IPS-11a (cell line): ENCODE data around the gene DOK6.

Source experiments
- H3K4me3 ChIP-seq: one replicate; pipeline ENCODE4 v1.5.1; 2013; ENCODE audit warnings: low read depth, low read length, control low read depth

The DOK6 gene

DNA sequence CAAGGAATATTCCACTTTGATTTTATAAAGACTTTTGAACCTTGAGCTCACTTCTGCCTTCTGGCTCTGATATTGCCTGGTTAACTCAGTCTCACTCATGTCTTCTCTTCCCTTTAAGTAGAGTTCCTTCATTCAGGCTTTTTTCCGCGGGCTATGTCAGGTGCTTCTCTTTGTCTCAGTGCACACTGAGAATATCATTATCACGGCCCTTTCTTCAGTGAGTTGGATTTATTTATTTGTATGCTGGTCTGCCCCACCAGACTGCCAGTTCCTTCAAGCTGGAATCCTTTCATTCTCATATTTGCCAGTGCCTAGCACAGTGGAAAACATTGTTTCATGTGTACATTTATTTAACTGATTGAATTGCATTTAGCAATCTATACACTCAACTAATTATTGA lies 136.5 kb downstream of the DOK6 start:
- no peak overlapping the region for H3K4me3 ChIP-seq

GRCh38 chr18:69538849-69539248 lies 138.2 kb downstream of the DOK6 start:
- H3K4me3 ChIP-seq, result no peak overlapping the region

DNA sequence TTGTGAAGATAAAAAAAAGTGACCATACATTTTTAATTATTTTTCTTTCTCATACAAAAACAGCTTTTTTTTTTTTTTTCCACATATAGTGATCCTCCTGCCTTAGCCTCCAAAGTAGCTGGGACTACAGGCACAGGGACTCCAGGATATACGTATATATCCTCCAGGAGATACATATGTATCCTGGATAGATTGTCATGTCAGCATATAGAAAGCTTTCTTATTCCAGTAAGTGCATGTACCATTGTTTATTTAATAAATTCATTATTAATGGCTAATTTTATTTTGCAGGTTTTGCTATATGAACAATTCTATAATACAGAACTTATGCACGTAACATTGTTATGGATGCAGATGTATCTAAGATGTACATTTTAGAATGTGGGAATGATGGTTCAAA lies 138.7 kb downstream of the DOK6 start:
- H3K4me3 ChIP-seq, result no peak overlapping the region

- H3K4me3 ChIP-seq, result no peak overlapping the region
Measured at GRCh38 chr18:69556228-69556627, 155.5 kb downstream of the DOK6 start.

DNA sequence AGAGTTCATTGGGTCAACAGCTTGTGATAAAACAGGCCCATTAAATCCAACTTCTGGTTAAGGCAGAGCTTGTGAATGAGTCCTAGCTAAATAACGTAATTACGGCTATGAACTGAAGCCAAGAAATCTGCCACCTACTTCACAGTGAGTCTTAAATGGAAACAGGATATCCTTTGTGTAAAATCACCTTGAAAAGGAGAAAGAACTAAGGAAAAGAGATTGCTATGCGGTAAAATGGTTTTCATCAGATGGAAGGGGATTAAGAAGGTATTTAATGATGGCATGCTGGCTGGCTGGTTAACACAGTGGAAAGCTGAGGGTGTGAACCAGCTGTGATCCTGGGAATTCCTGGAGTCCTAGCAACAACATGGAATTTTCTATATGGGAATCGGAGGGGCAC lies 156.6 kb downstream of the DOK6 start:
- H3K4me3 ChIP-seq, result no peak overlapping the region

GRCh38 chr18:69558052-69558451 lies 157.4 kb downstream of the DOK6 start:
- H3K4me3 ChIP-seq, result no peak overlapping the region

DNA sequence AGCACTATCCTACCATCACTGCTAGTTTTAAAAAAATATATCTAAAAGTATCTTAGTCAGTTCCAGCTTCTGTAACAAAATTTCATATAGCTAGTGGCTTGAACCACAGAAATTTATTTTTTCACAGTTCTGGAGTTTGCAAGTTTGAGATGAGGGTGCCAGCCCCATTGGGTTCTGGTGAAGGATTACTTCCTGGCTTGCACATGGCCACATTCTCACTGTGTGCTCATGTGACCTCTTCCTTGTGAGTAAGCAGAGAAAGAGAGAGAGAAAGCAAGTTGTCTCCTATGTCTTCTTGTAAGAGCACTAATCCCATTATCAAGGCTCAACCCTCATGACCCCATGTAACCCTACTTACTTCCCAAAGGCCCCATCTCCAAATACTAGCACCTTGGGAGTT lies 158.9 kb downstream of the DOK6 start:
- H3K4me3 ChIP-seq, result no peak overlapping the region

DNA sequence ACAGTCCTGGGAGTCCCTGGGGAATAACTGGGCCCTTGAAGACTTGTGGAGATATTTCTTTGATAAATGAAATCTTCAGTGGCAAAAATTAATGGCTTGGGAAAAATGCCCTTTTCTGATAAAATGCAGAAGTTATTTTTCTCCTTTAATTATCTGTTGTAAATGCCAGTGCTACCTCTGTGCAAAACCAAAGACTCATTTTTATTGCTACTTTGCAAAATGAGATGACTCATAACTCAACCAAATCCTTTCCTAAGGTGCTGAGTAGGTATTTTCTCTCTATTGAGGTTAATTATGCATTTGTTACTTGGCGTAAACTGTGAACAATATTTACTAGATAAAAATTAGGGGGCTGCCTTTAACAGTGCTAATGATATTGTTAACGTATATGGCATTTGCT lies 163.9 kb downstream of the DOK6 start:
- no peak overlapping the region for H3K4me3 ChIP-seq

DNA sequence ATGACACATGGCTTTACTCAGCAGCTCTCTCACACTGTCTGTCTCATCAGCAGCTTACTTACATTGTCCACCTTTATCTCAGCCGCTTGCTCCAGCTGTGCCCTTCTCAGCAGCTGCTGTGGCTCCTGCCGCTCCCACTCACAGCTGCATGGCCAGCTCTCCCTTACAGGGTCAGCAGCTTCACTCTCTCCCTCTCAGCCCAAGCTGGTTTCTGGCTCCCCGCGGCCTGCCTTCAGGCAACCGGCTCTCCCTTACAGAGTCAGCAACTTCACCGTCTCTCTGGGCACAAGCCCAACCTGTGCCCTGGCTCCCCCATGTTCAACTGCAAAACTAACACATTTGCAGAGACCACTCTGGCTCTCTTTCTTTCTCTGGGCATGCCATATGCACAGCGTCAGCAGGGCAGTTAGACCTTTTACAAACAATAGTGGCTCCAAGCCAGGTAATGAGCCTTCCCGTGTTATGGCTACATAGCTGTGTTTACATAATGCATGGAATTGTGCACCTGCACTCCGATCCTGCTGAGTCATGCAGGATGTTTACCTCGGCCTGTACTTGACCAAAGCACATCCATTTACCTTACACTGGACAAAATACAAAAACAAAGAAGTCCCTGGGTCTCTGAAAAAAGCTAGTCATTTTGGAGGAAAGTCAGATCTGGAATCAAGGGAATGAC lies 167.3 kb downstream of the DOK6 start:
- no peak overlapping the region for H3K4me3 ChIP-seq

DNA sequence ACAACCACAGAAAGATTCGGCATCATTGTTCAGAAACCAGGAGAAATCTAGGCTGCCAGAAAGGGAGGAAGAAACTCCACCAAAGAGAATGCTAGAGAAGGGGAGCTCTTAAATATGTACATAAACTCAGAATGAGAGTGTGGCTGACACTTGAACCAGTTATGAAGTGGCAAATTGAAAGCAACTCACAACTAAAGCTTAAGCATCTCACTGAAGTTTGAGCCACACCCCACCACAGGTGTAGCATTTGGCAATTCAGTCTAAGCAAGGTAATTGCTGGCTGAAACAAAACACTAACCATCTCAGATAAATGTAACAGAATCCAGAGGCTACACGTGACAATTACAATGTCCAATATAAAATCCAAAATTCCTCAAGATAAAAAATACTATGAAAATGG lies 168.4 kb downstream of the DOK6 start:
- H3K4me3 ChIP-seq, result no peak overlapping the region

- H3K4me3 ChIP-seq, result no peak overlapping the region
Measured at GRCh38 chr18:69574401-69574800, 173.7 kb downstream of the DOK6 start.

GRCh38 chr18:69580107-69580506 lies 179.4 kb downstream of the DOK6 start:
- no peak overlapping the region for H3K4me3 ChIP-seq

DNA sequence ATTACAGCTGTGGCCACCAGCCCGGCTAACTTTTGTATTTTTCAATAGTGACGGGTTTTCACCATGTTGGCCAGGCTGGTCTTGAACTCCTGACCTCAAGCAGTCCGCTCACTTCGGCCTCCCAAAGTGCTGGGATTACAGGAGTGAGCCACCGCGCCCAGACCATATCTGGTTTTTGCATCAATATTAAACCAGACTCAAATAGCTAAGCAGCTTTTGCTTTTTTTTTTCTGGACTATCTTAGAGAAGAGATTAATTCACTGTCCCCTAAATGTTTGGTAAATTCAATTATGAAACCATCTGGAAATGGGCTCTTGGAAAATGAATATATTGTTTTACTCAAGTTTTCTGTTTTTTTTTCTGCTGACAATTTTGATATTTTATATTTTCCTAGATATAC lies 183.7 kb downstream of the DOK6 start:
- H3K4me3 ChIP-seq, result no peak overlapping the region

GRCh38 chr18:69585696-69586095 lies 185.0 kb downstream of the DOK6 start:
- no peak overlapping the region for H3K4me3 ChIP-seq

DNA sequence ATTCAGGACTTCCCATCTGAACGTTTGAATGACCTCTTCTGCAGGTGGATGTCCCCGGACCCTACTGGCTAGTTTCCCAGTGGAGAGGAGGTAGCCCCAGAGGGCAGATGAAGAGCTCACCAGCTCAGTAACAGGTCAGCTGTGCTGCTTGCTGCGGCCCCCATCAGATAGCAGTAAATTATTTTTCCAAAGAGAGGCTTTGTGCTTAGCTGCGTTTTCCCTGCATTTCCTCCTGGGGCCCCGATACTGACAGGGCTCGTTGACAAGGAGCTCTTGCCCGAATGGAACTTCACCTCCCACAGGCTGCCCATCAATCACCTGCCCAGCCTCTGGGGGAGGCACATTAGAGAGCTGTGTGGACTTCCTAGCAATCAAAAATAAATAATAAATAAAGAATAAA lies 185.8 kb downstream of the DOK6 start:
- no peak overlapping the region for H3K4me3 ChIP-seq

- no peak overlapping the region for H3K4me3 ChIP-seq
Measured at GRCh38 chr18:69588301-69588700, 187.6 kb downstream of the DOK6 start.

- H3K4me3 ChIP-seq, result no peak overlapping the region
Measured at GRCh38 chr18:69590150-69590549, 189.5 kb downstream of the DOK6 start.

- H3K4me3 ChIP-seq, result no peak overlapping the region
Measured at GRCh38 chr18:69596345-69596744, 195.7 kb downstream of the DOK6 start.

- H3K4me3 ChIP-seq, result no peak overlapping the region
Measured at GRCh38 chr18:69597561-69597960, 196.9 kb downstream of the DOK6 start.

- H3K4me3 ChIP-seq, result no peak overlapping the region
Measured at GRCh38 chr18:69599377-69599776, 198.7 kb downstream of the DOK6 start.

DNA sequence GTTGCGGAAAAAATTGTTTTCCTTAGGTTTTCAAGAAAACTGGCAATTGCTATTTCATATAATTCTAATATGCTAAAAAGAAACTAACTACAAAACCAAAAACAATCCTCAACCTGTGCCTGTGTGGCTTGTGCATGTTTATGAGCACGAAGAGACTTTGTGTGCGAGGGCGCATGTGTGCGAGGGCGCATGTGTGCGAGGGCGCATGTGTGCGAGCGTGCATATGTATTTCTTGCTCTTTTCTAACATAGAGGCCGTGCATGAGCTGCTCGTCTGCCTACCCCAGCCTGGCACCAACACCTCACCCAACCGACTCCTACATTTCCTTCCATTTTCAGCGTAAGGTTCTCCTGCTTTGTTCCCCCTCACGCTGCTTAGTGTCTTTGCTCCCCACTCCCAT lies 211.6 kb downstream of the DOK6 start:
- H3K4me3 ChIP-seq, result no peak overlapping the region

GRCh38 chr18:69616114-69616513 lies 215.4 kb downstream of the DOK6 start:
- H3K4me3 ChIP-seq, result no peak overlapping the region

GRCh38 chr18:69617408-69617807 lies 216.7 kb downstream of the DOK6 start:
- no peak overlapping the region for H3K4me3 ChIP-seq
